Naive thymus-derived CD4-positive, alpha-beta T cell (primary cell): Measurements from ENCODE around the gene ADGRB3. TPM values are rescaled to one million over a fixed set of nuclear protein-coding genes. Genes with fewer than 3 reads are reported as not detected.

Experiments used
- ATAC-seq: fragments of 150-1000 bp; cut with Tn5 transposase; 2 replicates; pipeline ENCODE4 v1.10.0; 2021; ENCODE audit warnings: mild to moderate bottlenecking, moderate library complexity
- CTCF ChIA-PET: fragments of 350-600 bp; sonication (Branson Sonifier 250); formaldehyde crosslinking; loops from one replicate; lab custom pipeline; 2021; ENCODE audit warnings: antibody characterized with exemption; lab: Charles Lee
- POLR2A ChIA-PET: fragments of 350-600 bp; sonication (Branson Sonifier 250); formaldehyde crosslinking; loops from one replicate; lab custom pipeline; 2021; ENCODE audit warnings: antibody characterized with exemption, inconsistent platforms; lab: Charles Lee
- DNase-seq, 9 donors: peaks; one replicate each; pipeline versions ENCODE4 v3.0.0 to v3.0.0-alpha.2; 2020 to 2022; ENCODE audit warnings: mixed read lengths in 1 of 9
- H3K27ac ChIP-seq: one replicate; pipeline ENCODE4 v1.7.0; 2013; ENCODE audit warnings: mild to moderate bottlenecking, low read depth, low read length, moderate library complexity
- H3K27me3 ChIP-seq, 2 donors: one replicate each; pipeline ENCODE4 v1.7.0; 2013; ENCODE audit warnings: low read length in 2 of 2, mild to moderate bottlenecking in 2 of 2, moderate library complexity in 2 of 2; ENCODE audit not compliant: control insufficient read depth in 2 of 2, insufficient read depth in 2 of 2
- H3K36me3 ChIP-seq, 3 experiments: 1 replicate in 2 of 3; 2 replicates in 1 of 3; pipeline ENCODE4 v1.7.0; 2013; ENCODE audit warnings: low read length in 3 of 3, mild to moderate bottlenecking in 3 of 3, moderate library complexity in 1 of 3; ENCODE audit not compliant: insufficient read depth in 3 of 3, control insufficient read depth in 2 of 3
- H3K4me1 ChIP-seq, 2 donors: one replicate each; pipeline ENCODE4 v1.7.0; 2013; ENCODE audit warnings: low read length in 2 of 2, mild to moderate bottlenecking in 2 of 2, moderate library complexity in 1 of 2; ENCODE audit not compliant: control insufficient read depth in 2 of 2, insufficient read depth in 2 of 2
- H3K4me3 ChIP-seq: 2 replicates; pipeline ENCODE4 v1.7.0; 2013; ENCODE audit warnings: mild to moderate bottlenecking, low read length
- H3K9me3 ChIP-seq, 3 experiments: 1 replicate in 2 of 3; 2 replicates in 1 of 3; pipeline ENCODE4 v1.7.0; 2013; ENCODE audit warnings: low read length in 3 of 3; ENCODE audit not compliant: control insufficient read depth in 2 of 3
- H3K27ac Mint-ChIP-seq, 9 donors: one replicate each; pipeline ENCODE4 v1.8.0; 2020 to 2022; ENCODE audit warnings: mixed read lengths in 9 of 9, mild to moderate bottlenecking in 8 of 9, moderate library complexity in 5 of 9, inconsistent platforms in 2 of 9
- H3K27me3 Mint-ChIP-seq, 5 donors: one replicate each; pipeline ENCODE4 v1.8.0; 2021 to 2022; ENCODE audit warnings: mixed read lengths in 5 of 5, mild to moderate bottlenecking in 1 of 5
- H3K36me3 Mint-ChIP-seq, 5 donors: one replicate each; pipeline ENCODE4 v1.8.0; 2020 to 2022; ENCODE audit warnings: mixed read lengths in 5 of 5, mild to moderate bottlenecking in 3 of 5, inconsistent platforms in 1 of 5
- H3K4me1 Mint-ChIP-seq, 7 donors: one replicate each; pipeline ENCODE4 v1.8.0; 2020 to 2022; ENCODE audit warnings: mixed read lengths in 7 of 7, mild to moderate bottlenecking in 3 of 7, inconsistent platforms in 1 of 7
- H3K4me3 Mint-ChIP-seq, 10 donors: one replicate each; pipeline ENCODE4 v1.8.0; 2020 to 2022; ENCODE audit warnings: mild to moderate bottlenecking in 10 of 10, mixed read lengths in 10 of 10, moderate library complexity in 6 of 10, inconsistent platforms in 2 of 10
- H3K9me3 Mint-ChIP-seq, 11 donors: one replicate each; pipeline ENCODE4 v1.8.0; 2020 to 2022; ENCODE audit warnings: mixed read lengths in 11 of 11, mild to moderate bottlenecking in 4 of 11, inconsistent platforms in 1 of 11, moderate library complexity in 1 of 11
- intact Hi-C, 2 donors: fragments of 100-400 bp; cut with micrococcal nuclease; formaldehyde crosslinking; loops; one replicate each; pipeline ENCODE4 v1.15.1; 2023
- polyA plus RNA-seq, 2 donors: library from polyadenylated mRNA; unstranded; fragments of 300-500 nt; fragmentation: Illumina TruSeq; gene quantifications; one replicate each; pipeline ENCODE4 v1.2.3, GENCODE V29; 2021
- total RNA-seq, 6 experiments: library from RNA in 5 of 6; stranded (reverse) in 5 of 6; gene quantifications; 1 replicate in 5 of 6; 2 replicates in 1 of 6; pipeline ENCODE4 v1.2.3 and lab custom pipeline; 2021 to 2026

ADGRB3 gene
- total and polyA plus RNA-seq, 7 experiments from 2014 or later, result not detected

DNA sequence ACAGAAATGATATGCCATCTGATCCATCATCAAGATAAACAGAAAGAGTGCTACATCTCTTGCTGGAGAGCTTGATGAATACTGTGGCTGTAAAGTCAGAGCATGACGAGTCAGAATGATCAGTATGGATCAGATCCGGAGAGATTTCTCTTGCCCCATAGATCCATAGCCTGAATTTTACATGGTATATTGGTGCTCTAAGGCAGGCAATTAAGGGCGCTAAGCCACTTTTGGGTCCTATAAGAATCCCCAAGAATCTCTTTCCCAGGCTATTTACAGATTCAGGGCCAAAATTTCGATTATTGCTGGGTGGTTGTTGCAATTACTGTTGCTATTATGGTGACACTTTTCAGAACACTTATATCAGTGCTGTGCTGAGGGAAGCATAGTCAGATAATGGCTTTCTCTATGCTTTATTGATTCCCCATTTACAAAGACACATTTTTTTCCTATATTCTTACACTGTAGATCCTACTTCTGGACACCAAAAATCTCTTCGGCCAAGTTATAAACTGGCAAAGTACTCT is 94.4 kb downstream of the ADGRB3 start:
- H3K4me3 ChIP-seq, result no peak overlapping the region
- intact Hi-C loops, result no loop called here
- Mint-ChIP-seq H3K27me3 (no peaks in the 10 kb centered on the region), H3K9me3 (no peaks in the 10 kb centered on the region), H3K4me1 (no peaks in the 10 kb centered on the region), H3K27ac (no peak overlapping the region), H3K36me3 (no peaks in the 10 kb centered on the region), H3K4me3 (no peak overlapping the region)
- H3K9me3 ChIP-seq, result no peaks in the 10 kb centered on the region
- H3K27ac ChIP-seq, result no peak overlapping the region
- H3K36me3 ChIP-seq, result no peaks in the 10 kb centered on the region
- POLR2A ChIA-PET, result no interaction called here
- ATAC-seq, result no peak
- no peaks in the 10 kb centered on the region for H3K4me1 ChIP-seq
- CTCF ChIA-PET, result no interaction called here
- no peak for DNase-seq
- no peaks in the 10 kb centered on the region for H3K27me3 ChIP-seq

DNA sequence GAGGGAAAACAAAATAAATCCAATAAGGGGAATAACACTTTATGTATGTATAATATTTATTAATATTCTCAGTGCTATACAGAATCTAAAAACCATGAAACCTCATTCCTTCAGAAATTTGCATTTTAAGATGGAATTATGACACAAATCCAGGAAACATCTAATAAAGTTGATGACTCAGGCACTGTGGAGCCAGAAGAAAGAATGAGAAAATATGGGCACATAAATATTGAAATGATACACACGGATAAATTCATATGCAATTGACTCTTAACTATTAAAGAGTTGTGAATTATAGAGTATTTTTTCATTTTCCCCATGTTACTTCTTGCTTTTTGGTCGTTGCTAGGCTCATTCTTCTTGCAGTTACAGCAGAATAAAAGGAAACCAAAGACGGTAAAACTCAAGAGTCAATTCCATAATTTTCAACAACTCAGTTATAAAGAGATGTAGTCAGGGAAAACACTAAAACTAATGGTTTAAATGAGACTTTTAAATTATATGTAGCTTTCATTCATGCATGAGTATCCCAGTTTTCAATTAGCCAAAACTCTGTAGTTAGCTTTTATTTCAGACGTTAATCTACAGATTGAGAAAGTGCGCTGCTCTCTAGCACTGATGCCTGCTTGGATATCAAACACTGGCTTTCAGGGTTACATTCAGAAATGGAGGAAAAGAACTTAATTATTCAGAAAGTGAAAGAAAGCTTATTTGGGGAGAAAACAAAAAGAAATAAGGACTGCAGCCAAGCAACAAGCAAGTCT is 95.4 kb downstream of the ADGRB3 start:
- no peak overlapping the region for H3K27ac ChIP-seq
- Mint-ChIP-seq H3K27ac (no peak overlapping the region), H3K9me3 (no peaks in the 10 kb centered on the region), H3K36me3 (no peaks in the 10 kb centered on the region), H3K4me1 (no peaks in the 10 kb centered on the region), H3K4me3 (no peak overlapping the region), H3K27me3 (no peaks in the 10 kb centered on the region)
- no peak overlapping the region for H3K4me3 ChIP-seq
- DNase-seq (no peak), ATAC-seq (no peak)
- no peaks in the 10 kb centered on the region for H3K4me1 ChIP-seq
- H3K27me3 ChIP-seq, result no peaks in the 10 kb centered on the region
- ChIA-PET POLR2A (no interaction called here), CTCF (no interaction called here)
- no peaks in the 10 kb centered on the region for H3K9me3 ChIP-seq
- intact Hi-C loops, result no loop called here
- no peaks in the 10 kb centered on the region for H3K36me3 ChIP-seq

DNA sequence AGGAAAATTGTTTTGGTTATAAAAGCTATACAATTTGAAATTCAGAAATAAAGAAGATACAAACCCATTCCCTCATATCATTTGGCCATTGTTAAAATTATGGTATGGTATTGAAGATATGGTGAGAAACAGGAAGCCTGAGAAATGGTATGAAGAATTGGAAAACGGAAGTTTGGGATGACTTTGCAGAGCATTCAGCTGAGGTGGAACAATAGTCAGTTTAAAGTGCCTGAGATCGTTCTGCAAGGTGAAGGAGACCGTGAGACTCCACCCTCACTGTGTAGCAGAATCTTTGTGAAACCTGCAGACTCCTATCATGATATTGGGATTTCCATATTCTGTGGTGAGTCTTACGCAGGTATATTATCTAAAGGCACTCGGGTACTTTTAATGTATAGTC is 97.3 kb downstream of the ADGRB3 start:
- no peaks in the 10 kb centered on the region for H3K36me3 Mint-ChIP-seq
- H3K9me3 Mint-ChIP-seq, result no peaks in the 10 kb centered on the region
- no peaks in the 10 kb centered on the region for H3K36me3 ChIP-seq
- ChIA-PET POLR2A (no interaction called here), CTCF (no interaction called here)
- no peaks in the 10 kb centered on the region for H3K4me1 ChIP-seq
- DNase-seq, result no peak
- no peak for ATAC-seq
- H3K9me3 ChIP-seq, result no peaks in the 10 kb centered on the region
- intact Hi-C loops, result no loop called here
- H3K4me1 Mint-ChIP-seq, result no peaks in the 10 kb centered on the region
- no peak overlapping the region for H3K27ac Mint-ChIP-seq
- H3K27ac ChIP-seq, result no peak overlapping the region
- no peak overlapping the region for H3K4me3 ChIP-seq
- H3K4me3 Mint-ChIP-seq, result no peak overlapping the region
- no peaks in the 10 kb centered on the region for H3K27me3 Mint-ChIP-seq
- H3K27me3 ChIP-seq, result no peaks in the 10 kb centered on the region

DNA sequence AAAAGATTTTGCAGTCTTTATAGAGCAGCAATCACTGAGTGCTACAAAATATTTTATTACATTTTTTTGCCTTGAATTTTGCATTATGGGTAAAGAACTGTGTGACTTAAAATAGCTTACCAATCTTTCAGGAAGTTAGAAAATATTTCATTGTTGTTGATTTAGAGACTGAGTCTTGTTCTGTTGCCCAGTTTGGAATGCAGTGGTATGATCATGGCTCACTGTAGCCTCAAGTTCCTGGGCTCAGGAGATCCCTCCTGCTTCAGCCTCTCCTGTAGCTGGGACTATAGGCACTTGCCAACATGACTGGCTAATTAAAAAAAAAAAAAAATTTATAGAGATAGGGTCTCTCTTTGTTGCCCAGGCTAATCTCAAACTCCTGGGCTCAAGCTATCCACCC is 100.8 kb downstream of the ADGRB3 start:
- Mint-ChIP-seq H3K27ac (no peak overlapping the region), H3K4me1 (peaks cover 1 to 10% (median 9%) of the 10 kb centered on the region in 7 donors), H3K4me3 (no peak overlapping the region), H3K27me3 (no peaks in the 10 kb centered on the region), H3K9me3 (no peaks in the 10 kb centered on the region), H3K36me3 (no peaks in the 10 kb centered on the region)
- no peak overlapping the region for H3K27ac ChIP-seq
- ATAC-seq (no peak), DNase-seq (no peak)
- ChIA-PET CTCF (no interaction called here), POLR2A (no interaction called here)
- H3K4me3 ChIP-seq, result no peak overlapping the region
- H3K36me3 ChIP-seq, result no peaks in the 10 kb centered on the region
- H3K9me3 ChIP-seq, result no peaks in the 10 kb centered on the region
- intact Hi-C loops, result no loop called here
- H3K4me1 ChIP-seq, result no peaks in the 10 kb centered on the region
- H3K27me3 ChIP-seq, result no peaks in the 10 kb centered on the region

DNA sequence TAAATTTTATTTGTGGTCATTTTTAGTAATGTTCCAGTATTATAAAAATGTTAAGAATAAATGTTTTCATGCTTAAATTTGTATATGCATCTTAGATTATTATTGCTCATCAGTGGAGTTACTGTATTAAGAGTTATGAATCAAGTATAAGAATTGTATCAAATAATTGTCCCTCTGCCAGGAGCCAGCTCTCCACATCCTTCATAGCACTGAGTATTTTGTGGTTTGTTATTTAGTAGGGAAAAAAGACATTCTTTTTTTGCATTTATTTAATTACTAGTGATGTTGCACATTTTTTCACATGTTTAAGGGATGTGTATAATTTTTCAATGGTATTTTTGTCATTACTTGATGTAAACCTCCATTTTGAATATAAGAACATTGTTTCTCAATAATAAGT is 102.0 kb downstream of the ADGRB3 start:
- Histone ChIP-seq H3K36me3 (no peaks in the 10 kb centered on the region), H3K27me3 (no peaks in the 10 kb centered on the region), H3K4me3 (no peak overlapping the region), H3K4me1 (no peaks in the 10 kb centered on the region), H3K27ac (no peak overlapping the region), H3K9me3 (no peaks in the 10 kb centered on the region)
- intact Hi-C loops, result no loop called here
- peaks cover 4 to 16% (median 13%) of the 10 kb centered on the region in 7 donors for H3K4me1 Mint-ChIP-seq
- no peak overlapping the region for H3K4me3 Mint-ChIP-seq
- H3K36me3 Mint-ChIP-seq, result no peaks in the 10 kb centered on the region
- ATAC-seq (no peak), DNase-seq (no peak)
- ChIA-PET POLR2A (no interaction called here), CTCF (no interaction called here)
- H3K9me3 Mint-ChIP-seq, result no peaks in the 10 kb centered on the region
- H3K27ac Mint-ChIP-seq, result no peak overlapping the region
- no peaks in the 10 kb centered on the region for H3K27me3 Mint-ChIP-seq

DNA sequence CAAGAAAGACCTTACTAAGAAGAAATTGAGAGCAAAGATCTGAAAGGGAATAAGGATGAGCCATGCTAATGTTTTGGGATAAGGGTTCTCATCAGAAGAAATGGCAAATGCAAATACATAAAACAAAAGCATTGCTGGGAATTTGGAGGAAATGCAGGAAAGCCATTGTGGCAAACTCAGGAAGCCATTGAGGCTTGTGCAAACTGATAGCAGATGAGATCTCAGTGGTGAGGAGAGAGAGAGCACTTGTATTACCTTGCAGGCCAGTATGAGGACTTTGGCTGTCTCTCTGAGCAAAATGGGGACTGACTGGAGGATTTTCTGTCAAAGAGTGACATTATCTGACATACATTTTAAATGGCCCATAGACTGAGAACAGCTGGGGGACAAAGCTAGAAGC is 103.0 kb downstream of the ADGRB3 start:
- H3K27me3 ChIP-seq, result no peaks in the 10 kb centered on the region
- ChIA-PET CTCF (no interaction called here), POLR2A (no interaction called here)
- H3K27ac ChIP-seq, result no peak overlapping the region
- DNase-seq (no peak), ATAC-seq (no peak)
- Mint-ChIP-seq H3K9me3 (no peaks in the 10 kb centered on the region), H3K27ac (no peak overlapping the region), H3K27me3 (no peaks in the 10 kb centered on the region), H3K4me1 (peaks cover 4 to 20% (median 13%) of the 10 kb centered on the region in 7 donors), H3K4me3 (no peak overlapping the region), H3K36me3 (no peaks in the 10 kb centered on the region)
- intact Hi-C loops, result no loop called here
- H3K4me3 ChIP-seq, result no peak overlapping the region
- H3K4me1 ChIP-seq, result no peaks in the 10 kb centered on the region
- no peaks in the 10 kb centered on the region for H3K36me3 ChIP-seq
- H3K9me3 ChIP-seq, result no peaks in the 10 kb centered on the region
